NCI-H526 treated with DMSO at 0.1 percent for 48 hours (cell line): Measurements from ENCODE around the gene MMEL1.
"Not testable (repeated sequence)": the region's sequence is repeated elsewhere in the genome, so short reads cannot be mapped to it uniquely, and the experiment has no call there.

Source experiments
- DNase-seq: peaks from one replicate; lab custom pipeline; 2025; lab: John Stamatoyannopoulos, UW

The MMEL1 gene

DNA sequence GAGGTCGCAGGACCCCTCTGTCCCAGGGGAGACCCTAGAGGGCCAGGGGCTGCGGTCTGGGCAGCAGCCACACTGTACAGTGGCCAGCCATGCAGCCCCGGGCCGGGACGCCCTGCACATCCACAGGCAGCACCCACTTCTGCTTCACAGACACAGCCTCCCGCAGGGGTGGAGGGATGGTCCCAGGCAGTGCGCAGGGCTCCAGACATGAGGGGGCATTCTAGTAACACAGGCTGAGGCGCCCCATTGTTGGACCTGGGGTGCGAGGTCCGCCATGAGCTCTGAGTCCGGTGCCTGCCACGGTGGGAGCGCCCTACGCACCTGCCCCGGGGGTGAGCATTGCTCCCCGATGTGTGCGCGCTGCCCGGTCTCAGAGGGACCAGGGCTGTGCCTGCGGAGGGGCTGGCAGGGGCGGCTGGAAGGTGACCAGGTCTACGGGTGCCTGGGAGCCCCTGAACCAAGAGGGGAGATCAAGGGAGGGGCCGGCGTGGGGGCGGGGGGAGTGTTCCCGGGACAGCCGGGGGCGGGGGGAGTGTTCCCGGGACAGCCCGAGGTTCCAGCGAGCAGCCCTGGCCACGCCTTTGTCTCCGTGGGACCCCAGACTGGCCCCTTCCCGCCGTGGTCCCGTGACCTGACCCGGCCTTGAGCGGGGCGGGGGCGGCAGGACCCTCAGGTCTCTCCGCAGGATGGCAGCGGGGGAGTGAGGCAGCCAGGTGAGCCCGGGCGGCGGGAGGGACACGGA is 4.5 kb downstream of the MMEL1 start:
- DNase-seq, result no peak

DNA sequence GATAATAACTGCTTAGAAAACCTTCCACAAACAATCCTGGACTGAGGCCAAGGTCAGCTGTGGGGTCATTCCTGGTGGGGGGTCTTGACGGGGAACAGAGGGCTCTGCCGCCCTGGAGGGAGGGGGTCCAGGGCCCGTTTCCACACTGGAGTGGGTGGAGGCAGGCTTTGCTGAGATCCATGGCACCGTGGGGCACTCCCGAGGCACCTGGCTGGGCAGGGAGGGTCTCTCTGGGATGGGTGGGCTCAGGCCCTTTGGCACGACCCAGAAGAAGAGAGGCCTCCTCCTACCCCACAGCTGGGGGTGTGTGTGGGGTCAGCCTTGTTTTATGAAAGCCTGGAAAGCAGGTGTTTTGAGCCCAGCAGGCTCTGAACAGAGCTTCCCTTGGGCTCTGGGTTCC is 5.1 kb downstream of the MMEL1 start:
- no peak for DNase-seq

- DNase-seq, result not testable (repeated sequence)
These were observed 7.1 kb downstream of the MMEL1 start for GRCh38 chr1:2625748-2626147.

DNA sequence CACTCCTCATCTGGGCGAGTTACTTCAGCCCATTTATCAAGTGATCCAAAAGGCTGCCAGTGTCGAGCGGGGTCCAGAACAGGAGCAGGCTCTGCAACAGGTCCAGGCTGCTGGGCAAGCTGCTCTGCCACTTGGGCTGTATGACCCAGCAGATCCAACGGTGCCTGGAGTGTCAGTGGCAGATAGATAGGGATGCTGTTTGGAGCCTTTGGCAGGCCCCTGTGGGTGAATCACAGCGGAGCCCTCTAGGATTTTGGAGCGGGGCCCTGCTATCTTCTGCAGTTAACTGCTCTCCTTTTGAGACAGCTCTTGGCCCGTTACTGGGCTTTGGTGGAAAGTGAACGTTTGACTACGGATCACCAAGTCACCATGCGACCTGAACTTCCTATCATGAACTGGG is 7.5 kb downstream of the MMEL1 start:
- no peak for DNase-seq

GRCh38 chr1:2624735-2625300 is 8.0 kb downstream of the MMEL1 start:
- DNase-seq, result no peak

DNA sequence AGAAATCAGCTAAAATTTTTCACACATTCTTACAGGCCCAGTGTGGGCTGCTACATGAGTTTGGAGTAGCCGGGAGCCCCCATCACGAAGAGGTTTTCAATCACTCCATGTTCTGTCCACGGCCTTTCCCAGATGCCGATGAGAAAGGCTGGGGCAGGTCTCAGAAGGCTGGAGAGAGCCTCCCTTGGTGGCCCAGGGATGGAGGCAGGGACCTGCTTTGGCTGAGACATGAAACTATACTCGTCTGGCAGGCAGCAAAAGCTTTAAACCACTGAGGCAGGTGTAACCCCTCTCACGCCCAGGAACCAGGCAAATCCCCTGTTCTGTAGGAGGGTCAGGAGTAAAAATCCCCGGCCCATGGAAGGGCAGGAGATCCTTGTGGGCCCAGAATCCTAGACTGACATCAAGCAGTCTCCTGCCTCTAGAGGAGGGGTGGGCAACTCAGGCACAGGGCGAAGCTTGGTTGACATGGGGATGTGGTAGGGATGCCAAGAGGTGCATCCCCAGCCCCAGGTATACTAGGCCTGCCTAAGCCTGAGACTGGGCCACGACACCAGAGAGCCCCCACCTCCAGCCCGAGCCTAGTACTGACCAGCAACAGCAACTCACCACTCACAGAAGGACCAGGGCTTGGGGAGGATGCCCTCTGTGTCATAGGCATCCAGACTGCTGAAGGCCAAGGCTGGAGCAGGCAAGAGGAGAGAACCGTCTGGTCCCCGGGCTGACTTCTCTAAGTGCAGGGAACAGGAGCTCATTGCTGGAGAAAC is 9.1 kb downstream of the MMEL1 start:
- DNase-seq, result no peak

DNA sequence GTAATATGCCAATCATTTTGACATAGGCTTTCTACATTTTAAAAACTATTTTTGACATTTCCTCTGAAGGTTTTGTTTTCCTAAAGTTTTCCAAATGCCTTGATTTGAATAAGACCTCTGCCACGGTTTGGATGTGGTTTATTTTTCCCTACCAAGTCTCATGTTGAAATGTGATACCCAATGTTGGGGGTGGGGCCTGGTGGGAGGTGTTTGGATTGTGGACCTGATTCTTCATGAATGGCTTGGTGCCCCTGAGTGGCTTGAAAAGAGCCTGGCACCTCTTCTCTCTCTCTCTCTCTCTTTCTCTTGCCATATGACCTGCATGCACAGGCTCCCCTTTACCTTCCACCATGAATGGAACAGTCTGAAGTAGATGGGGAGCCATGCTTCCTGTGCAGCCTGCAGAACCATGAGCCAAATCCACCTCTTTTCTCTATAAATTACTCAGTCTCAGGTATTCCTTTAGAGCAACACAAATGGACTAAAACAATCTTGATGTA is 14.8 kb downstream of the MMEL1 start:
- DNase-seq, result peak; percentile 11

DNA sequence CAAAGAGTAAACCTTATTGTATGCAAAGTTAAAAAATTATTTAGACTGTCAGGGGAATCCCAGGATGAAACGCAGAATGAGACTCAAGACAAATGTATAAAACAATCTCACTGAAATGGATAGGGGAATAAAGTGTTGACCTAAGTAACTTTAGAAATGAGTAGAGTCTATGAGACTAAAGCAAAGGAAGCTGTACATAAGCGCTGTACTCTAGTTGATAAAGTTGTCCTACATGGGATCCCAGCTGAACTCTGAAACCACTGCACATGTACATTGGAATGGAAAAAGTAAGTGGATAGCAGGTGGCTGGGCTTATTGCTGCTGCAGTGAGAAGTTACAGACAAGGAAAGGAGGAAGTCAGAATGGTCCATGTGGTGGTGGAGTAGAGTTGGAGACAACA is 18.7 kb downstream of the MMEL1 start:
- DNase-seq, result no peak

DNA sequence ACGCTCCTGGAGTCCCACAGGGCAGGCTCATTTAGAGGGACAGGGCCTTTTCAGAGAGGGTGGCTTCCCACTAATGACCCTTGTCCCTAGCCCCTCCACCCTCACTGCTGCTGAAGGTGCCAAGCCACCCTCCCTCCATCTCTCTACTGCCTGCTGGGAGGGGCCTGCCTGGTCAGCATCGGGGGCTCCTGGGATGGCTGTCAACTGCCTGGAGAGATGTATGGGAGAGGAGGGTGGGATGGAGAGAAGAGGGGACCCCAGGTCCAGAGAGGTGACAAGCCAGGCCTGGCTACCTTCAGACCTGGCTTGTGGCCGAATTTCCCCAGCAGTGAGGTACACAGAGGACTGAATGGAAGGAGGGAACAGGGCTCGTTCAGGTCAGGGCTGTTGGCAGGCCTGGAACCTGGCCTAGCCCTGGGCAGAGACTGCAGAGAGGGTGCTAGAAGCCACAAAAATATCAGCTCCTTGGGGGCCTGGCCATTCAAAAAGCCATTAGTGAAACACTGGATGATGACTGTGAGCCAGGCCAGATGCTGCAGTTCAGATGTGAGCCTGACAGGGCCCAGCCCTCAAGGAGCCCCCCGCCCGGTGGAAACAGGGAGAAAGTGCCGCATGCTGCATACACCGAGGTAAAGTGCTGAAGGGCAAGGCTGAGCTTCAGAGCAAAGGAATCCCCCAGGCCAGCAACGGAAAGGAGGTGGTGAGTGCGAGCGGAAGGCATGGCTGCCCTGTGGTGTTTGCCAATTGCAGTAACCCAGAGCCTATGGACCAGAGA is 20.0 kb downstream of the MMEL1 start:
- no peak for DNase-seq

- no peak for DNase-seq
These were observed 21.0 kb downstream of the MMEL1 start for GRCh38 chr1:2611621-2612437.

GRCh38 chr1:2611031-2611501 is 21.8 kb downstream of the MMEL1 start:
- DNase-seq, result peak; percentile 34

DNA sequence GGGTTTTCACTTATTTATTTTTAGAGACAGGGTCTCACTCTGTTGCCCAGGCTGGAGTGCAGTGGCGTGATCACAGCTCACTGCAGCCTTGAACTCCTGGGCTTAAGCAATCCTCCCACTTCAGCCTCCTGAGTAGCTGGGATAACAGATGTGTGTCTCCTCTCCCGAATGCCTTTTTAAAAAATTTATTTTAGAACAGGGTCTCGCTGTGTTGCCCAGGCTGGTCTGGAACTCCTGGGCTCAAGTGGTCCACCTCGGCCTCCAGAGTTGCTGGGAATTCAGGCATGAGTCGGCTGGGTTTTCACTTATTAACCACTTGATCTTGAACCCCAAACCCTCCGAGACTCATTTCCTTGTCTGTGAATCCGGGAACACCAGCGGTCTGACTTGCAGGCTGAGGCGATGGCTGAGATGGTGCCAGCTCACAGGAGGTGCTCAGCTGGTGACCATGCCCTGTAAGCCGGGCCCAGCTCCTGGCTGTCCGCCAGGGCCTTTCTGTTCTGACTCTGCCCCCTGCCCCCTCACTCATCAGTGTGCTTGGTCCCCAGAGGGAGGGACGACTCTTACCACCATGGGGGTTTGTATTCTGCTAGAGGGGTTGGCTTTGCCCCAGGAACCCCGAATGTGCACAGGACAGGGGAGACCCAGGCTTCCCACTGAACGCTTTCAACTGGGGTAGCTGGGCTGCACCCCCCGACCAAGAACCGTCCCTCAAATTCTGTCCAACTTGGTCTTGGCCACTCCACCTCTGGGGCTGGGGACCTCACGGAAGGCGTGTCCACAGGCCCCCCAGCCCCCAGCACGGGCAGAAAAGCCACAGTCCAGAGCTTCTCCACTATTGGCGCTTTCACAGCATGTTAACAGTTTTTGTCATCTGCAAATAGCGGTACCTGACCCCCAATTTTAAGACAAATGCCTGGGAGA is 22.5 kb downstream of the MMEL1 start:
- no peak for DNase-seq

DNA sequence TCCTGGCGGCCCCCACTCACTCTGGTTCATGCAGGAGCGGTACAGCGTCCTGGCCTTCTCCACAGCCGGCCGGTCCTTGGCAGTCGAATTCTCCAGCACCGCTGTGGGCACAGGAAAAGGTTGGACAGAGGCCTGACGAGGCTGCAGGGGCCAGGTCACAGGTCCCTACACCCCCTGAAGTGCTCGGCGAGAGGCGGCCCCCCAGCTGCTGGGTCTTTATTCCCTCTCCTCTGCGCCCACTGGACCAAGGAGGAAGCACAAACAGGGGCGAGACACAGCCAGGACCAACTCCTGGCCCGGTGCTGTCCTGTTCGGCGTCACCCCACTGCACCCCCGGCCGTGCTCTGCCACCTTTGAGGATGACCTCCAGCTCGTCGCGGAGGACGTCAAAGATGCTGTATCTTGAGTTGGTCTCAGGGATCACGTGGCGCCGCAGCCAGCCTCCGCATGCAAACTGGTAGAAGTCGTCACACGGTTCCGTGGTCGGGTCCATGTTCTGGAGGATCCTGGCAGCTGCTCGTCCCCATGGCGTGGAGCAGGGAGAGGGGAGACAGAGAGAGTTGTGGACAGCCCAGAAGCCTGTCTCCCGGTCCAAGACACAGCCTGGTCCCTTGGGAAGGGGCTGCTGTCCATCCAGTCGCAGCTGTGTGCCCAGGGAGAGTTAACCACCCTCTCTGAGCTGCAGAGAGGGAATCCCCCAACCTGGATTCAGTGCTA is 23.3 kb downstream of the MMEL1 start:
- no peak for DNase-seq

DNA sequence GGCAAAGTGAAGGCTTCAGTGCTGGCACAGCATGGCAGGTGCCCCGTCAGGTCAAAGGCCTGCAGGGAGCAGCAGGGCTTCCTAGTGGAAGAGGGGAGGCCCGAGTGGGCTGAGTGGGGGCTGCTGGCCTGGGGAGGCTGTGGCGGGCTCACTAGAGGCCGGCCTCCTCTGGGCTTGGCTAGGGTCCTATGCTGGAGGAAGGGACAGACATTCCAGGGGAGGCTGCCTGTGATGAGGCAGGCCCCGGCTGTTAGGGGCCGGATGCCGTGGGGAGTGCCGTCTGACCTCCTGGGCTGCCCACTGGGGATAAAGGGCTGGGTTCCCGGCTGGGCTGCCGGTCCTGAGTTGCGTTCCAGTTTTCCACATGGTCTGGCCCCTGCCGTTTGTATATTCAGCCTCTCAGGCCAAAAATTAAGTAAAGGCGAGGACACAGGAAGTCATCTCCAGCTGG is 25.1 kb downstream of the MMEL1 start:
- no peak for DNase-seq

DNA sequence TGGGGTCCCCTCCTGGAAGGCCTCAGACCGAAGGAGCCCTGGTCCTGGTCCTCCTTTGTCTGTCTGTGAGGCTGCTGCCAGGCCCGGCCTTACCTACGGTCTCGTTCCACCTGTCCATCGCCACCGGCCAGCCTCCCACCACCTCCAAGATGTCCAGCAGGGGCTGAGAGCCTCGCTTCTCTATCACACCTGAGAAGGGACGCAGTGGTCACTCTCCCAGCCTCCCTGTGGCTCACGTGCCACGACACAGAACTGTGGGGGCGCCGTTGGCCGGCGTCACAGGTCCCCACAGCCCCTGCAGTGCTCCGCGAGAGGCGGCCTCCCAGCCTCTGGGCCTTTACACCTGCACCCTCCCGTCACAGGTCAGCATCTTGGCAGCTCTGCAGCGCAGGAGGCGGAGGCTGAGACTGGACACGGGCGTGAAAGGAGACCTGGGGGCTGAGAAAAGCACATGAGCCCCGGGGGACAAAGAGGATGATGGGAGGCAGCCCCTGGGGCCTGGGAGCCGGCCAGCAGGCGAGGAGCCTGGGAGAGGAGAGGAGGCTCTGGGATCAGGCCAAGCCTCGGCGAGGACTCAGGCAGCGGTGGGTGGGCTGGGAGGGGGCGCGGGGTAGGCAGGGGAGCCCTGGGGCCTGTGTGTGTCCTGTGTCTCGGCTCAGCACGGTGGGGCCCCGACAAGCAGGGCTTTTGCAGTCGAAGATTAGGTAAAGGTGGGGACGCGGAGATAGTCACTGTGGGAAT is 25.8 kb downstream of the MMEL1 start:
- DNase-seq, result no peak

- DNase-seq, result no peak
These were observed 26.4 kb downstream of the MMEL1 start for GRCh38 chr1:2606396-2606880.

- DNase-seq, result no peak
These were observed 27.1 kb downstream of the MMEL1 start for GRCh38 chr1:2605509-2606395.
